8988T (cell line): ENCODE measurements around the gene PLEKHG2.

ENCODE experiments used
- DNase-seq: peaks from one replicate; pipeline ENCODE4 v3.0.0; 2011

PLEKHG2 gene

DNA sequence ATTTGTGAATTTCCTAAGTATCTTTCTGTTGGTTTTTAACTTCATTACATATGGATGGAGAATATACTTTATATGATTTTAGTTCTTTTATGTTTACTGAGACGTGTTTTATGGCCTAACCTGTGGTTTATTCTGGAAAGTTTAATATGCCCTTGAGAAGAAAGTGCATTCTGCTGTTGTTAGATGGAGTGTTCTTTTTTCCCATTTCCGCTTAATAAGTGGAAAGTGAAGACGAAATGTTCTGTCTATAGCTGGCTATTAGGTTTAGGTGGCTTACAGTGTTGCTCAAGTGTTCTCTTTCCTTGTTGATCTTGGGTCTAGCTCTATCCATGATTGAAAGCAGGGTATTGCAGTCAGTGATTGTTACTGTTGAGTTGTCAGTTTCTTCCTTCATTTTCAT is 50.9 kb downstream of the PLEKHG2 start:
- DNase-seq, result no peak

DNA sequence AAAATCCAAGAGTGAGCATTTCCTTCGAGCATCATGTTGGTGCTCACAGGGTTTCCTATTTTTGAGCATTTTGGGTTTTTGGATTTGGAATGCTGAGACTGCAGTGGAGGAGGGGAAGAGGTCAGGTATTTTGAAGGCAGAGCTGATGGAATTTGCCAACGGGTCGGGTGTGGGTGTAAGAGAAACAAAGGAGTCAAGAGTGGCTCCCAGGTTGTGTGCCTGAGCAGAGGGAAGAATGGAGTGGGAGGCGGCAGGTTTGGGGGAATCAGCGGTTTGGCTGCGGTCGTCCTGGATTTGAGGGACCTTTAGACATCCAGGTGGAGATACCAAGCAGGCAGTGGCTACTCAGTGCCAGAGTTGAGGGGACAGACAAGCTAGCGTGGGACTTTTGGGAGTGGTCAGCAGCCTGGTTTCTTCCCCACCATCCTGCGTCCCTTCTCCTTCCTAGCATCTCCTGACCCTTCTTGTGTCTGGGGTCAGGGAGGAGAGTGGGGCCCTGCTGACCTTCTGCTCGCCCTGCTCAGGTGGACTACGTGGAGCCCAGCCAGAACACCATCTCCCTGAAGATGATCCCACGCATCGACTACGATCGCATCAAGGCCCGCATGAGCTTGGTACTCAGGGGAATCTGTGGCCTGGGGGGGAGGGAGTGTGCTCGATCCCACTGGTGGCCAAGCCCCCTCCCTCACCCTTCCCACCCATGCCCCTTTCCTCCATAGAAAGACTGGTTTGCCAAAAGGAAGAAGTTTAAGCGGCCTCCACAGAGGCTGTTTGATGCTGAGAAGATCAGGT is 53.7 kb downstream of the PLEKHG2 start:
- DNase-seq, result no peak

DNA sequence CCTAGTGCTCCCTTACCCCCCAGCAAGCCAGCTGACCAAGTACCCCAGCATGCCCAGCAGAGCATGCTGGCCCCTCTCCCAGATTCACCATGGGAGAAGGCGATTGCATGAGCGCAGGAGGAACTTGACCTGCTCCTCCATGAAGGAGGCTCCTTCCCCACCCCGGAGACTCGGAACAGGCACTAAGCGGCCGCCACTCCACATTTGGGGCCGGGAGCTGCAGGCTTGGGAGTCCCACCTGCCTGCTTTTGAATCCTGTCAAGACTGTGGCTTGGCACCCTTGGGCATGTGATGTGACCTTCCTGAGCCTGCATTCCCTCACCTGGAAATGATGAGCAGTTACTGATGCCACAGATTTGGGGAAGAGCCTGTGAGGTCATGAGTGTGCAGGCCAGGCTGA is 55.5 kb downstream of the PLEKHG2 start:
- no peak for DNase-seq

DNA sequence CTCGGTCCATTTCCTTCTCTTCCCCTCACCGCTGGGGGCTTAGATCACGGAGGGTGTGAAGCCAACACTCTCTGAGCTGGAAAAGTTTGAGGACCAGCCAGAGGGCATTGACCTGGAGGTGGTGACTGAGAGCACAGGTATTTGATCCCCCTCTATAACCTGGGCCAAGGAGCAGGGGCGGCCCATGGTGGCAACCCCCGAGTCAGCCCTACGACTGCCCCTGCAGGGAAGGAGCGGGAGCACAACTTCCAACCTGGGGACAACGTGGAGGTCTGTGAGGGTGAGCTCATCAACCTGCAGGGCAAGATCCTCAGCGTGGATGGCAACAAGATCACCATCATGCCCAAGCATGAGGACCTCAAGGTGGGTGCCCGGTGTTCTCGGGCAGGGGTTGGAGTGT is 56.6 kb downstream of the PLEKHG2 start:
- no peak for DNase-seq

DNA sequence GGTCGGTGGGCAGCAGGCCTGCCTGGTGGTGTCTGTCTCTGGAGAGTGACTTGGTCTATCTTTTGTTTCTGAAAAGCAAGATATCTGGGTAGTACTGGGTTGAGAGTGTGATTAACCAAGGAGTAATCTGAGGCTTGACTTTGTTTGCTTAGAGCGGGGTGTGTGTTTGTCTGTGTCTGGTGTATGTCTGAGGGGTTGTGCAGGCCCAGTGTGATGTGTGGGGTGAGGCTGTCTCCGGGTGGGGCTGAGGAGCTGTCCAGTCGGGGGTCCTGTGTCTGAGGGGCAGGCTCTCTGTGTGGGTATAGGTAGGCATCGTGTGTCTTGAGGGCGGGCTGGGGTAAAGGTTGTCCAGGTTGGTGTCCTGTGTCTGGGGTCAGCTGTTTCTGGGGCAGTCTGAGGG is 57.1 kb downstream of the PLEKHG2 start:
- no peak for DNase-seq

DNA sequence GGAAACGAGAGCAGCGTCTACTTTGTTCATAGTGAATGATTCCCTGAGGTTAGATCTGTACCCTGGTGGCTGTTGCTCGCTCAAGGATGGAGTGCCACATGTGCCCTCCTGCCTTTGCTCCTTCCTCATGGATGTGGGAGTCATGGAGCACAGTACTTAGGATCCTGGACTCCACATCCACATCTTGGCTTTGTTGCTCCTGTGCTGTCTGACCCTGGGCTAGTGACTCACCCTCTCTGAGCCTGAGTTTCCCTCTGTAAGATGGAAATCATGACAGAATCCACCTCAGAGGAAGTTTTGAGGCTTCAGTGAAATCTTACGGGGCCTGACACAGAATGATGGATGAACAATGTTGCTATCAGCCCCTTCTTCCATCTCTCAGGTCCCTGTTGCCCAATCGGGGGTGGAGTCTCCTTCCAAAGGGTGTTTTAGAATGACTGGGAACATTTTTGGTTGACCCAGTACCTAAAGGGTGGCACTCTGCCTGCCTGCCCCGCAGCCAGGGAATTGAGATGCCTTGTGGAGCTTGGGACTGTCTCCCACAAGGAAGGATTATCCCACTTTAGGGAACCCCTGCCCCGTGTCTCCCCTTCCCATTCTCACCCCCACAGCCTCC is 58.4 kb downstream of the PLEKHG2 start:
- no peak for DNase-seq

DNA sequence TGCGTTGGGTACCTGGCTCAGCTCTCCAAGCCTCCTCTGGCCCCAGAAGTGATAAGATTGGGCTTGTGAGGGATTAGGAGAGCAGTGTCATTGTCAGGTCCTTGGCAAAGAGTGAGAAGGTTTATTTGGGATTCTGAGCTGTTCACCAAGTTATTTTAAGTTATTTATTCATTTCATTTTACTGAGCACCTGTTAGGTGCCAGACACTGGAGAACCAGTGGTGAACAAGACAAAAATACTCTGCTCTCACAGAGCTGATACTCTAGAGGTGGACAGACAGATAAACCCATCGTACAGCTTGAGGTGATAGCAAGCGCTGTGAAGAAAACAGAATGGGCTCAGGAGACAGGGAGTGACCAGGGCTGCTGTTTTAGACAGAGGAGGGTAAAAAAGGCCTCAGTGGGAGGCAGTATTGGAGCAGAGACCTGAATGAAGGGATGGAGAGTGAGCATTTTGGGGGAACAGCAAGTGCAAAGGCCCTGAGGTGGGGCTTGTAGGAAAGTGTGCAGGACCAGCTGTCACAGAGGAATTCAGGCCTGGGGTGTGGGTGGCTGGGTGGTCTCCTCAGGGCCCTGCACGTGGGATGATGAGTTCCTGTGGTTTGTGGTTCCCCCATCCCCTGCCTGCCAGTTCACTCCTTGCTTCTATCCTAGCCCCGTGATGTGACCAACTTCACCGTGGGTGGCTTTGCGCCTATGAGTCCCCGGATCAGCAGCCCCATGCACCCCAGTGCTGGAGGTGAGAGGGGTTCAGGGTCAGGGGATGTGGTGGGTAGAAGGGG is 59.5 kb downstream of the PLEKHG2 start:
- no peak for DNase-seq

DNA sequence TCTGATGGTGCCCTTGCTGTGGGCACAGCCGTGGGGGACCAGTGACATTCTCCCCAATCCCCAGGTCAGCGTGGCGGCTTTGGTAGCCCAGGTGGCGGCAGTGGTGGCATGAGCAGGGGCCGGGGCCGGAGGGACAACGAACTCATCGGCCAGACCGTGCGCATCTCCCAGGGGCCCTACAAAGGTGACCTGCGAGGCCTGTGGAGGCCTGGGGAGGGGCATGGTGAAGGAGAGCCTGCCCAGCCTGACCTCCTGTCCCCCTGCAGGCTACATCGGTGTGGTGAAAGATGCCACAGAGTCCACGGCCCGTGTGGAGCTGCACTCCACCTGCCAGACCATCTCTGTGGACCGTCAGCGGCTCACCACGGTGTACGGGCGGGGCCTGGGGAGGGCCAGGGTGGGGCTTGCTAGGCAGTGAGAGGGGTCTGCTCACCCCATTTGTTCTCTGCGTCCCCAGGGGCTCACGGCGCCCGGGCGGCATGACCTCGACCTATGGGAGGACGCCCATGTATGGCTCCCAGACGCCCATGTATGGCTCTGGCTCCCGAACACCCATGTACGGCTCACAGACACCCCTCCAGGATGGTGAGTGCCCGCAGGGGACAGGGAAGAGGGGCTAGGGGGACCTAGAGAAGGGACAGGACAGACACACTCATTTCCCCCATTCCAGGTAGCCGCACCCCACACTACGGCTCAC is 60.4 kb downstream of the PLEKHG2 start:
- DNase-seq, result no peak

DNA sequence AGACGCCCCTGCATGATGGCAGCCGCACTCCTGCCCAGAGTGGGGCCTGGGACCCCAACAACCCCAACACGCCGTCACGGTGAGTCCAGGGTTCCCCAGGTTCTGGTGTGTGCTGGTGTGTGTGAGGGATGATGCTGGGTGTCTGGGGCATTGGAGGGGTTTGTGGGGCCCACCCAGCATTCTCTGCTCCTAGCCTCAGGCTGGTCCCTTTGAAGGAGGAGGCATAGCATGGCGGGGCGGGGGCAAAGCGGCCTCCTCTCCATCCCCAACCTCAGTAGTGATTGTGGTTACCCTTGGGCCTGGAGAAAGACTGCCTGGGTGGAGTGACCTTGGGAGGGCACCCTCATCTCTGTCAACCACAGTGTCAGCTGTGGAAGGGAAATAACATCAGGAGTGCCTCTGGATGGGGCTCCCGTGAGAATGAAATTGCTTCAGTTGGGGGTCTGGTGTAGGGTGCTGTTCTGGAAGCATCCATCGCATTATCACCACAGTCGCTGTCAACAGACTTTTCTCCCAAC is 61.0 kb downstream of the PLEKHG2 start:
- no peak for DNase-seq

DNA sequence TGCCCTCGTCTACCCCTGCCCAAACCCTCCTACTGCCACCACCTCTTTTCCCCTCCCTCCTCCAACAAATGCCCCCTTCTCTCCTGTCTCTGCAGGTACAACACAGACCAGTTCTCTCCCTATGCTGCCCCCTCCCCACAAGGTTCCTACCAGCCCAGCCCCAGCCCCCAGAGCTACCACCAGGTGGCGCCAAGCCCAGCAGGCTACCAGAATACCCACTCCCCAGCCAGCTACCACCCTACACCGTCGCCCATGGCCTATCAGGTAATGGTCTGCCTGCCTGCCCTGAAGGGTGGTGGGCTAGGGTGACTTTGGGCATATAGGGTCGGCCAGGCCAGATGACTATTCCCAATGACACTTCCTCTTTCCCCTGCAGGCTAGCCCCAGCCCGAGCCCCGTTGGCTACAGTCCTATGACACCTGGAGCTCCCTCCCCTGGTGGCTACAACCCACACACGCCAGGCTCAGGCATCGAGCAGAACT is 61.7 kb downstream of the PLEKHG2 start:
- peak; percentile 39 for DNase-seq

DNA sequence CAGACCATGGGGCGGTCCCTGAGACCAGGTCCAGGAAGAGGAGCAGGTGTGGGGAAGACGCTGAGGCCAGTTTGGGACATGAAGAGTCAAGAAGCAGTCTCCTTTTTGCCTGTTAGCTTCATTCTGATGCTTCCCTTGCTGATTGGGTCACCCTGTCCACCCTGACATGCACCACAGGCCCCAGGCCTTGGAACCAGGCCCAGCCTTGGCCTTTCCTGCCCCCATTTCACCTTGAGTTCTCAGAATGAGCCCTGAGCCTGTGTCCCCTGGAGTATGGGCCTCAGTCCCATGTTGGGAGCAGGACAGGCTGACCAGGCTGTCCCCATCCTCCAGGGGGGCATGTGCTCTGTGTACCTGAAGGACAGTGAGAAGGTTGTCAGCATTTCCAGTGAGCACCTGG is 63.3 kb downstream of the PLEKHG2 start:
- no peak for DNase-seq
